Hematopoietic multipotent progenitor cell treated with erythropoietin and hydrocortisone succinate and interleukin-3 and kit ligand, for 15 days (in vitro differentiated cells): Measurements from ENCODE around the gene HEXIM1.

Source experiments
- DNase-seq: peaks from one replicate; pipeline ENCODE4 v3.0.0-alpha.2; 2015; ENCODE audit warnings: low spot score

Gene HEXIM1

DNA sequence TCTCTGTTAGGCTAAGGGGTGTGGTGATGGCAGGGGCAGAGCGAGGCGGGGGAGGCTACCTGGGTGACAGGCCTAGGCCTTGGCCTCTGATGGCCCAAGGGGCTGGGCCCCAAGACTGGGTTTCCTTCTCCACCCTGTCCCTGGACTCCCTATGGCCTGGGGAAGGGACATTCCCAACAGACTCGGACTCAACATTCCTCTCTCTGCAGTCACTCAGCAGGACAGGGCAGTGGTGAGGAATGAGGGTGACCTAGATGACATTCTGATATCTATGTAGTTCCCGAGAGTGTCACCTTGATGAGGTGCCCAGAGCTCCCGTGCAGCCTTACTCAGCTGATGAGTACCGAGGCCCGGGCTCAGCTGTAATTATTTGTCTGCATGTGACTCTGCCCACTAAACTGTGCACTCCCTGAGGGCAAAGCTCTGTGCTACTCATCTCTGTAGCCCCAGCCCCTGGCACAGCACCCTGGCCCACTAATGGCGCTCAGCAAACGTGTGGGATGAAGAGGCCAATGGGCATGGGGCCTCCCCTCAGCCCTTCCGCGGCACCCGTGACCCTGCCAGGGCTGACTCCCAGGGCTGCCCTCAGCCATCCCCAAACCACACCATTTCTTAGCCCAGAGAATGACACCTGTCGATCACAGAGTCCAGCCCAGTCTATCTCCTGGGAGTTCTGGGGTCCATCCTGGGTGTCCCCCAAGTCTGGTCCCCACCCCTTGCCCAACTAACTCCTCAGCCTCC lies 18.2 kb upstream of the HEXIM1 start:
- DNase-seq: no peak

DNA sequence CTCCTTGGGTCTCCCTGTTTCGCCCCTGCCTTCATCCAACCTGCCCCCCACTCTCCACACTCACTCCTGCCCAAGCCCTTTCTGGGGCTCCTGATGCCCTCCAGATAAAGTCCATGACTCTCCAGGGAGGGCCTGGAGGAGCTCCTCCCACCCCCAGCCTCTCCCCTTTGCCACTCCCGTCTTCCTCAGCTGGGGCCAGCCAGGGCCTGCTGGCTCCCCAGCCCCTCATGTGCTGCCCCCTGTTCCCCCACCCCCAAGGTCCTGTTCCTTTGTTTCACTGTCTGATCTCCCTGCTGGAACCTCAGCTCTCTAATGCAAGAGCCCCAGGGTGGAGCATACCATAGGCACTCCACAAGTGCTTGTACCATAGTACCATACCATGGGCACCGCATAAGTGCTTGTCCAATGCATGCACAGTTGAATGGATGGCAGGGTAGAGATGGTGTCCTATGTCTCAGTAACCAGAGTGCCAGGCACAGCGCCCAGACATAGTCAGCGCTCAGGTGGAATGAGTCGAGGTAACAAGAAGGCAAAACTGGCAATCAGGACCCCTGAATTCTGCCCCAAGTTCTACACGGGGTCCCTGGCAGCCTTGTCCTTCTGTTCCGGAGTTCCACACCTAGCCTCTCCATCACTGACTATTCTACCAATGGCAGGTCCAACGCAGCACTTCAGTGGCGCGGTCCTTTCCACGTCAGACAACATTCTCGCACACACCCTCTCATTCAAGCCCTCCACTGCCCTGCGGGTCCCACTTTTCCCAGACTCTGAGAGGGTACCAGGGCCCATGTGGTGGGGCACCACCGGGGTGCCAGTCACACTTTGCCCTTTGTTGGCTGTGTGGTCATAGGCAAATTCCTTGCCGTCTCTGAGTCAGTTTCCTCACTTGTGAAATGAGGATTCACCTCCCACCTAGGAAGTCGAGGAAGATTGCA lies 17.3 kb upstream of the HEXIM1 start:
- no peak for DNase-seq

DNA sequence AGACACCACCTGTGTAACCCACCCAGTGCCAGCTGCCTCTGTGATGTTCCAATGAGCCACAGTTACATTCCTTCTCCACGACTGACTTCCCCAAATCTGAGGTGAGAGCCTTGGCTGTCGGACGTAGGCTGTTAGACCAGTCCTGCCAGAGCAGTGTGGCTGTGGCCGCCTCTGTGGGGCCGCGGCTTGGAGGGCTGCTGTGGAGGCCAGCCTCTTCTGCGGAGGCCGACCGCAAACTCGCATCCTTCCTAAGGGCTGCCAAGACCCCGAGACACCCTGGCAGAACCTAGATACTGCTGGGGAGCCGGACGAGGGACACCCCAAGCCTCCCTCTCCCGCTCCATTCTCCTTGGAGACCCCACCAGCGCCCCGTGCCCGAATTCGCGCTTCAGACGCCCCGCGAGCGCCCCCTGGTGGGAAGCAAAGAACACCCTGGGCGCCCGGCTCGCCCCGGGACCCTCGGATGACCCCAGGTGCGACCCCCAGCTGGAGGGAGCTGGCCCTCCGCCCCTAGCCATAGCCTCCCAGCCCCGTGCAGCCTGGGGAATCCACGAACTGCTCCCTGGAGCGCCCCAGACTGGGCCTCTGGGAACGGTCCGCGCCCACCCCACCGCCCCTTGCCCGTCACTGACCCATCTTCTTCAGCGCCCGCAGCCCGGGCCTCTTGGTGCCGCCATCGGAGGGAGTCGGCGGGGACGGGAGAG lies 16.5 kb upstream of the HEXIM1 start:
- DNase-seq: peak; percentile 52

DNA sequence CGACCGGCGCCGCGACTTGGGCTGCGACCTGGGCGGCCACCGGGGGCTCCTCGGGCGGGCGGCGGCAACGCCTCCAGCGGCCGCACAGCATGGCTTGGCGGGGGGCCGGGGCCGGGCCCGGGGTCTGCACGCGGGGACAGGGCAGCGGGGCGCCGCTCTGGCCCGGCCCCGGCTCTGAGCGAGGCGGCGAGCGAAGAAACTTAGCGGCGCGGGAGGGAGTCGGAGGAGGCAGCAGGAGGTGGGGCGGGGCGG lies 16.0 kb upstream of the HEXIM1 start, which contains the start of gene PLCD3:
Gene PLCD3, minus strand, starts transcription at position 196 of the 252 bp plus-strand sequence. Its CDS starts 105 bp downstream, at position 91.
- no peak for DNase-seq

DNA sequence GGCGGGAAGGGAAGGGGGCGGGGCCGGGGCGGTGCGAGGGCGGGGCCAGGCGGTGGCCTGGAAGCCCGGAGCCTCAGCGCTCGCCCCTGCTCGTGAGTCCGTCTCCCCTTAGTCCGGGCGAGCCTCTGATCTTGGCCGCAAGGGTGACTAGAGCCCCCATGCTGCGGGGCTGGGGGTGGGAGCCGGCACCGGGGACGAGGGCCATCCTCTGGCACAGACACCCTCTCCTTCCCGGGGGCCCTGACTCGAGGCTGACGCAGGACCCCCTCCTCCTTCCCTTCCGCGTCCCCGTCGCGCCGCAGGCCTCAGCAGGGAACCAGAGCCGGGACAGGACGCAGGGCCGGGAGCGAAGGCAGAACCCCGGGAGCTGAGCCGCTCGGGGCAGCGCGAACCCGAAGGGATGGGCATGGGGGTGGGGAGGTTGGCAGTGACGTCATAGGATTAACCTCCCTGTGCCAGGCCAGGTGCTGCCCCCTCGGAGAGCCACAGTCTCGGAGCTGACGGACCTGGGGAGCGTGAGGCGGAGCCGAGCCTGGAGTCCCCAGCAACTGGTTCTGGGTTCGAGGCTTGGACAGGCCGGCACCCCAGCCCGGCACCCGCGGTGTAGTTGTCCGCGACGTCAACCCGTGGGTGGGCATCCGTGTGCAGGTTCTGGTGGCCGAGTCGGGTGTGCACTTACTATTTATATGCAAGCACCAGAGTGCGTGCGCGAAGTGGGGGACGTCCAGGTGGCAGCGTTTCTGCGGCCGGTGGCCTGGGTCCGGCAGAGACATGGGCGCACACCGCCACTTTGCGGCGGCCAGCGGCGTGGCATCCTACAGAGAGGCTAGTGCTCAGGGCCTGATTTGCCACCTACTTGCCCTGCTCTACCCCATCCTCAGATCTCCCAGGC lies 15.5 kb upstream of the HEXIM1 start:
- peak; percentile 73 for DNase-seq

DNA sequence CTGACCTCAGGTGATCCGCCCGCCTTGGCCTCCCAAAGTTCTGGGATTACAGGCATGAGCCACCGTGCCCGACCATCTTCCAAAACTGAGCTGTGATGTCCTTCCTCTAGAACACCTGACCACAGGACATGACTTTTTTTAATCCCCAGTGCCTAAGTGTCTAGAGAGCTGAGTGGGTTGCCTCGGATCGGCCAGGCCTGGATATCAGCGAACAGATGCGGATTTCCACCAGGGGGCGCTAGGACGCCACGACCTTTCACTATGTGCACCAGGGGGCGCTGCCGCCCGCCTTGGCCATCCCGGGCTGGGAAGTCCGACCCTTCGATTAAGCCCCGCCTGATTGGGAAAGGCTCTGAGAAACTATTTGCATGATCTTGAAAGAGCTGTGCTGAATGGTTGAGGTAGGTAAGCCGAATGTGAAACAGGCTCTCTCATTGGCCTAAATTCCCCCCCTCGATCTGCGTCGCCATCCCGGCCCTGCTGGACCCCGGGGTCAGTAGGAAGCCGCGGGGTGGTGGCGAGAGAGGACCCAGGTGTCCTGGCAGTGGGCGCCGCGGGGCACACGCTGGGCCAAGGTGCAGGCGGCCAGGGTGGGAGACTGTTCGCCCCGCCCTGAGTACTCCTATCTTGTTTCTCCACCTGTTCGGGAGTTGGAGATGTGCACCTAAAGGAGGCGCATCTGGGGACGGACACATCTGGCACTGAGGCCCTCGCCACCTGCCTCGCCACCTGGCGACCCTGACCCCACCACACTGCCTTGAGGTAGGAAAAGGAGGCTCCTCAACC lies 12.9 kb upstream of the HEXIM1 start, which contains the start of gene ACBD4:
Gene ACBD4, plus strand, starts transcription at position 496 of the 786 bp plus-strand sequence. CDS start 458 bp downstream, outside the sequence.
- peak; percentile 97 for DNase-seq

DNA sequence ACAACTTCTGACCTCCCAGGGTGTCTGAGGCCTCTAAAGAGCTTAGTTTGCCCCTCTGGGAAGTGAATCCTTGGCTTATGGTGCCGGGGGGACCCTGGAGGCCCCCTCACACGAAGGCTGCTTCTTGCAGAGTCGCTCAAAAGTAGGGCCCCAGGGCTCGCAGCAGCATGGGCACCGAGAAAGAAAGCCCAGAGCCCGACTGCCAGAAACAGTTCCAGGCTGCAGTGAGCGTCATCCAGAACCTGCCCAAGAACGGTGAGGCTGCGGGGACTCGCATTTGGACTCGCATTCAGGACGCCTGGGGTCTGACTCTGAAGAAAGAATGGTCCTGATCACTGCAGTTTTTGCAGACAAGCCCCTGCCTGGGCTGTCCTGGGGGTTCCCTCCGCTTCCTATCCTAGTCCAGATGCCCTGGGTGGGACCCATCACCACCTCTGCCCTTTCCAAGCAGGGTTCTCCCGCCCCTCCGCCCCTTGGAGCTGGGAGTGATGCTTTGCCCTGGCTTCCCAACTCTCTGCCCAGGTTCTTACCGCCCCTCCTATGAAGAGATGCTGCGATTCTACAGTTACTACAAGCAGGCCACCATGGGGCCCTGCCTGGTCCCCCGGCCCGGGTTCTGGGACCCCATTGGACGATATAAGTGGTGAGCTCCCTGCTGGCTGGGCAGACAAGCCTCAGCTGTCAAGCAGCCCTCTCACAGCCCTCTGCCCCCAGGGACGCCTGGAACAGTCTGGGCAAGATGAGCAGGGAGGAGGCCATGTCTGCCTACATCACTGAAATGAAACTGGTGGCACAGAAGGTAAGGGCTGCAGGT lies 12.1 kb upstream of the HEXIM1 start:
- no peak for DNase-seq

DNA sequence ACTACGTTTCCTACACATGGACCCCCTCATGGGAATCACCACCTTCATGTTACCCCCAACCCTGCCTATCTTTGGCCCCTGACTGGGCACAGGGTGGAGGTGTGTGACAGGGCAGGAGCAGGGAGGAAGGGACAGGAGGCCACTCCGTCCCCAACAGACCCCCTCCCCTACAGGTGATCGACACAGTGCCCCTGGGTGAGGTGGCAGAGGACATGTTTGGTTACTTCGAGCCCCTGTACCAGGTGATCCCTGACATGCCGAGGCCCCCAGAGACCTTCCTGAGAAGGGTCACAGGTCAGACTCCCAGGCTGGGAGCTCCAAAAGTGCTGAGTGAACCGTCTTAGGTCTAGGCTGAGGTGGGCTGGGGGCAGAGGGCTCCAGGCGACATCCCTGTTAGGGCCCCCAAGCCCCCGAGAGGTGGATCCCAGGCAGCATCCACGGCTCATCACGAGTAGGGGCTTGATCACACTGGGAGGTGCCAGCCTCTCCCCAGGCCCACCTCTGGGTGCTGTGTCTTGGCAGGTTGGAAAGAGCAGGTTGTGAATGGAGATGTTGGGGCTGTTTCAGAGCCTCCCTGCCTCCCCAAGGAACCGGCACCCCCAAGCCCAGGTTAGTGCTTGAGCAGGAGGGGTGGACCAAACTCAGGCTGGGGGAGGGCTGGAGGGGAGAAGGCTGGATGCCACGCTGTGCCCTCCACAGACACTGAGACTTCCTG lies 11.3 kb upstream of the HEXIM1 start:
- no peak for DNase-seq

DNA sequence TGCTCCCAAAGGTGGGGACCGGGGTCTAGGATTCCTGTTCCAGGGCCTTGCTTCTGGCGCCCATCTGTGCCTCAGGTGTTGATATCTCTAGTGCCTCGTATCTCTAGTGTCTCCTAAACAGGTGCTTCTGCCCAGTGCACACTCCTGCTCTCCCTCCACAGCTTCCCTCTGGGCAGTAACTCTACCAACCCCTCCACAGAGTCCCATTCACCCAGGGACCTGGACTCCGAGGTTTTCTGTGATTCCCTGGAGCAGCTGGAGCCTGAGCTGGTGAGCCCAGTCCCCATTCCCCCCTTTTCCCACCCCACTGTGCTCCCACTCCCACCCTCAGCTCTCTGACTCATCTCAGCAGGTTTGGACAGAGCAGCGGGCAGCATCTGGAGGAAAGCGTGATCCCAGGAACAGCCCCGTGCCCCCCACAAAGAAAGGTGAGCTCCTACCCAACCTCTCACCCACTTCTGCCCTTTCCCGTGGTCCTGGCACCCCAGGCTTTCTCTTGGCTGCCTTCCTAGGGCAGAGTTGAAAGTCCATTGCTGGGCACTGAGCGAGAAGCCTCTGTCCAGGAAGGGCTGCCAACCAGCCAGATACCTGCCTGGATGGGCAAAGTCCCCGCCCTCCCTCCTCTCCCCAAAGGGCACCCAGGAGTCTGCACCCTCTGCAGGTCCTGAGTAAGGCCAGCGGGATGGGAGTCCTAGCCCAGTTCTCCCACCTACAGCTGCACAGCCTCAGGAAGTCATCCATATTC lies 10.5 kb upstream of the HEXIM1 start:
- no peak for DNase-seq

DNA sequence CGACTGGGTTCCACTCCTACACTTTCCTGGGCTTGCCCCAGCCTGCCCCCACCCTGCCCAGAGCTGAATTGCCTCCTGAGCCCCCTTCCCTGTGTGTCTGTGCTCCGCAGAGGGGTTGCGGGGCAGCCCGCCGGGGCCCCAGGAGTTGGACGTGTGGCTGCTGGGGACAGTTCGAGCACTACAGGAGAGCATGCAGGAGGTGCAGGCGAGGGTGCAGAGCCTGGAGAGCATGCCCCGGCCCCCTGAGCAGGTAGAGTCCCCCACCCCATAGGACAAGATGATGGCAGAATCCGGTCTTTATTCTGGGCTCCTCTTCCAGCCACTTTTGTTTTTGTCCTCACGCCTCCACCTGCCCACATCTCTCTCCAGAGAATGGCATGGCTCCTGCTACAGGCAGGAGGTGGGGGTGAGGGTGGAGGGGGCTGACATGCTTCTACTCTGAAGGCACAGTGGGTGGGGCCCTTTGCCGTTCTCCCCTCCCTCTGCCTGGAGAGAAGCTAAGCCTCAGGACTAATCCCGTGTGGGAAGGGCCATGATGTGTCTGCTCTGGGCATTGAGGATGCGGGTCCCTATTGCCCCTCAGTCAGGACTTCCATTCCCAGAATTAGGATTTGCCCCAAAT lies 9.3 kb upstream of the HEXIM1 start:
- no peak for DNase-seq

DNA sequence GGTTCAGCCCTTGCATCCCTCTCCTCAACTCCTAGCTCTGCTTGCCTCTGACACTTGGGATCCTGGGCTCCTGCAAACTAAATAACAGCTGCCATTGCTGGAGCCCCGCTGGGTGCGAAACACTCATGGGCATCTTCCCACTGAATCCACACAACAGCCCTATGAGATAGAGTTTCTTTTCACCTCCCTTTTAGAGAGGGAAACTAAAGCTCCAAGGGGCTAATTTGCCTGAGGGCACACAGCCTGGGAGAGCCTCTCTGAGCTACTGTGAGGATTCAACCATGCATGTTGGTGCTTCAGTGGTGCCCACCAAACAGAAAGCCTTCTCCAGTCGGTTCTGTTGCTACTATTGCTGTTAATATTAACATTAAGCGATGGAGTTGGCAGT lies 8.7 kb upstream of the HEXIM1 start:
- no peak for DNase-seq

DNA sequence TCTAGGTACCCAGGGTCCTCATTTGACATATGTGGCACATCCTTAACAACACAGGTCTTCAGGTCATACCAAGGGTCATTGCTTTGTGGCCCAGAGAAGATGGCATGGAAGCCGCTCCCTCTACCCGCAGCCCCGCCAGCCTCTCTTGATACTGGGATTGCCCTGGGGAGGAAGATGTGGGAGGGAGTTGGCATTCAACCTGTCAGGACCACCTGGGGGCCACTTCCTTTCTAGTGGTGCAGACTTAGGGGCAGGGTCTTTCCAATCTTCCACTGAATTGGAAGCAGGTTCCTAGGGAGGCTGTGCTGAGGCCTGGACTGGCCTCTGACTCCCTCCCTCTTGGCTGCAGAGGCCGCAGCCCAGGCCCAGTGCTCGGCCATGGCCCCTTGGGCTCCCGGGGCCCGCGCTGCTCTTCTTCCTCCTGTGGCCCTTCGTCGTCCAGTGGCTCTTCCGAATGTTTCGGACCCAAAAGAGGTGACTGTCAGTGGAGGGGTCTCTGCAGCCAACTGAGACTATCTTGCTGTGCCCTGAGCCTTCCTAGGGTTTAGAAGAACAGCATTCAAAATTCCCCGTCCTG lies 5.1 kb upstream of the HEXIM1 start:
- no peak for DNase-seq

DNA sequence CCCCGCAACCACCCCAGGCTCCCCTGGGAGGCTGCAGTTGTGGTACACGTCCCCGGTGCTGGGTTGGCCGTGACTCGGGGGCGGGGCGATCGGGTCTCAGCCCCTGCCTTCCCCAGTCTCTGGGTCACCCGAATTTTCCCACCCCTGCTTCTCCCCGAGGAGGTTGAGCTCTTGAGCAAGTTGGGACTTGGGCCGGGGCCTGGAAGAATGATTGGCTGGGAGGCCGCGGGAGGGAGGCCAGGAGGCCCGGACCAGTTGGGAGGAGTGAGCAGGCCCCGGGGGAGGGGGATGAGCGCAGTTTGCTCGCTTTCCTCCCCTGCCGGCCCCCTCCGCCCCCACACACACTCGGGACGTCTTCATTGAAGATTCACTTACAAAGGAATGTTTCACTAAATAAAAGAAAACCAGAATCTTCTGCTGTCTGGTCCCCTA lies 4.5 kb upstream of the HEXIM1 start:
- DNase-seq: no peak

DNA sequence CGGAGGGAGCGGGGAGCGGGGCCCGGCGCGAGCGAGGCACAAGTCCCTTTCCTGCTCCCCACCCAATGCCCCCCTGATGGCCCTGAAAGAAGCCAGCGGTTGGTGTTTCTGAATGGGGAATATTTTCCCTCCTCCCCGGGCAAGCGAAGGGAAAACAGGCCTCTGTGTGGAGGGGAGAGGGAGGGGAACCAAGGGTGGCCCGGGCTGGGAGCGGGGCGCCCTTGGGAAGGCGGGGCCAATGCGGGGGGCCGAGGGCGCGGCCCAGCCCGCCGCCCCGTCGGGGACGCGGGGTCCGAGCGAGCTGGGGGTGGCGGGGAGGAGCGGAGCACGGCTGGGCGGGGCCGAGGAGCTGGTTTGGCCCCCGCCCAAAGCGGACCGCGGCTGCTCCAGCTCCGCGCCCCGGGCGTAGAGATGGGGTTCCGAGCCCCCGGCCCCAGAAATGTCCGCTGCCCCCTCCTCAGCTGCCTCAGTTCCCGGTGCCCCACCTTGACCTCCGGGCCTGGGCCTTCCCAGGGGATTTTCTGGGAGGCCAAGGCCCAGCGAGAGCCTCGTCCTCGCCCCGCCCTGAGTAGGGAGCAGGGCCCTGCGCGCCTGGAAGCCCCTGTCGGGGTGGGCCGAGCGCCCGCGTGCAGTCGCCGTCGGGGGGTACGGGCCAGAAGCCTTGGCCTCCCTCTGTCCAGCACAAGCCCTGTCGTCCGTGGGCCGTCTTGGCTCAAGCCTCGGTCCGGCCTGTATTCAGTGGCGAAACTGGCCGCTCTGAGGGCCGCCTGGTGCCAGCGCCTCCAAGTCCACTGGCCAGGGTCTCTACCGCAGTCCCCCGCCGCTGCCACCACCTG lies 3.9 kb upstream of the HEXIM1 start:
- DNase-seq: peak; percentile 69

DNA sequence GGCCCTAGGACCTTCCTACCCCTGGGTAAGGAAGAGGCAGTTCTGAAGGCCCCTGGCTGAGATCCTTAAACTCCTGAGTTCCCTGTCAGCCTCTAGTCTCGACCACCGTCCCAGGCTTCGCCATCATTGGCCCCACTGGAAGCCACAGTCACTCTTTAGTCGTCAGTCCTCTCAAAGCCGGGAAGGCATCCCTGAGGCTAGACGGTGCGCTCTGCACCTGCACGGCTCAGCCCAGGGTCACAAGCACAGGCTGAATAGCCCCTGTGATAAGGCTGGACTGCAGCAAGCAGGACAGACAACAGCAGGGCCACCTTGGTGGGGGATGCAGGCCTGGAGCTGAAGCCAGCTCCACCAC lies 3.3 kb upstream of the HEXIM1 start:
- DNase-seq: no peak

DNA sequence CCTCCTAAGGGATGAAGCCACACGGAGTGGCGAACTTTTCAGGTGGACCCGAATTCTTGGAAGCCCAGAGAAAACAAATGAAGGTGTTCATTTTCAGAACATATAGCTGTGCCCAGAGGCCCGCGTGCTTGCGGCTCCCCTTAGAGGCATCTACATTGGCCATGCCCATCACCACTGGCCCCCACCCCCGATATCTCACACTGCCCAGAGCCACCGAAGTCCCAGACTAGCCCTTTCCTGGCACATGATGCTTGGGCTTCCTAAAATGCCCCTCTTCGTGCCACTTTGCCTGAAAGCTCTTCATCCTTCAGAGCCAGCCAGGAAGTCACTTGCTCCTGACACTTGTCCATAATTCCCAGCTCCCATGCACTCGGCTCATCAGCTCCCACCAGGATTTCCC lies 2.1 kb upstream of the HEXIM1 start:
- no peak for DNase-seq

DNA sequence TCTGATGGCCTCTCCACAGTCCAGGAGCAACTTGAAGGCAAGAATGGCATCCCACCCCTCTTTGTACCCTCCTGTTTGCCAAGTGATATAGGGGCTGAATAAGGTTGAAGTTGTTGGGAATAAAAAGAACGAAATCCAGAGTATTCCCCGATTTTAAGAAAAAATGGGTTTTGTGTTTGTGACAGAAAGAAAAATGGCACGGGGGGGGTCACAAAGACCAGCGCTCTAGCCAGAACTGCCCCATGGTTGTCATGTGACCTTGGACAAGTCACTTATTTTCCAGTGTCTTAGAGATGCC lies 1.7 kb upstream of the HEXIM1 start:
- no peak for DNase-seq
